Choroid plexus epithelial cell (primary cell): ENCODE measurements around the gene RPL38.
A peak's percentile ranks its signal among the peaks of the same experiment; 100 is the strongest.

Source experiments
- DNase-seq: peaks from one replicate; pipeline ENCODE4 v3.0.0-alpha.2; 2010; ENCODE audit warnings: low read depth
- H3K4me3 ChIP-seq: 2 replicates; pipeline ENCODE4 v1.5.1; 2011; ENCODE audit warnings: low read depth, mild to moderate bottlenecking, control low read depth, low read length, moderate library complexity
- TF ChIP-seq, protein P1 (sequence below): conservative IDR thresholded peaks from 2 replicates; pipeline ENCODE4 v1.5.1; 2011; ENCODE audit warnings: low read depth, mild to moderate bottlenecking, control low read depth, inconsistent platforms, low read length, moderate library complexity

Gene RPL38

DNA sequence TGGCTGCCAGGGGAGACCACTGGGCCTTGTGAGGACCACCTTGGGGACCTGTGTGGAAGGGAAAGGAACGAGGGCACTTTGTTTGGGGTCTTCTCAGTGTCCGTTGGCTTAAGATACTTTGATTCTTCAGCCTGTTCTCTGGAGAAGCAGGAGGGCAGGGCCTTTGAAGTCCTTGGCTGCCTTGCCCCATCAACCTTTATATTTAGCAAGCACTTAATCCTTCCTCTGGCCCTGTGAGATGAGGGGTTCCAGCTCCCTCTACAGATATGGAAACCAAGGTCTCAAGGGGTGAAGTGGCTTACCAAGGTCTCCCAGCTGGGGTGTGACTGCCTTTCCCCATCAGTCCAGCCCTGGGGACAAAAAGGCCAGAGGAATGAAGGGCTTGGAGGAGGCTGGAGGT lies 38.4 kb downstream of the RPL38 start:
- DNase-seq, result no peak
- H3K4me3 ChIP-seq, result no peak overlapping the region
- TF ChIP-seq, protein P1, sequence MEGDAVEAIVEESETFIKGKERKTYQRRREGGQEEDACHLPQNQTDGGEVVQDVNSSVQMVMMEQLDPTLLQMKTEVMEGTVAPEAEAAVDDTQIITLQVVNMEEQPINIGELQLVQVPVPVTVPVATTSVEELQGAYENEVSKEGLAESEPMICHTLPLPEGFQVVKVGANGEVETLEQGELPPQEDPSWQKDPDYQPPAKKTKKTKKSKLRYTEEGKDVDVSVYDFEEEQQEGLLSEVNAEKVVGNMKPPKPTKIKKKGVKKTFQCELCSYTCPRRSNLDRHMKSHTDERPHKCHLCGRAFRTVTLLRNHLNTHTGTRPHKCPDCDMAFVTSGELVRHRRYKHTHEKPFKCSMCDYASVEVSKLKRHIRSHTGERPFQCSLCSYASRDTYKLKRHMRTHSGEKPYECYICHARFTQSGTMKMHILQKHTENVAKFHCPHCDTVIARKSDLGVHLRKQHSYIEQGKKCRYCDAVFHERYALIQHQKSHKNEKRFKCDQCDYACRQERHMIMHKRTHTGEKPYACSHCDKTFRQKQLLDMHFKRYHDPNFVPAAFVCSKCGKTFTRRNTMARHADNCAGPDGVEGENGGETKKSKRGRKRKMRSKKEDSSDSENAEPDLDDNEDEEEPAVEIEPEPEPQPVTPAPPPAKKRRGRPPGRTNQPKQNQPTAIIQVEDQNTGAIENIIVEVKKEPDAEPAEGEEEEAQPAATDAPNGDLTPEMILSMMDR, result no peak

GRCh38 chr17:74243013-74243755 lies 39.7 kb downstream of the RPL38 start:
- TF ChIP-seq, protein P1, result no peak
- H3K4me3 ChIP-seq, result no peak overlapping the region
- no peak for DNase-seq

DNA sequence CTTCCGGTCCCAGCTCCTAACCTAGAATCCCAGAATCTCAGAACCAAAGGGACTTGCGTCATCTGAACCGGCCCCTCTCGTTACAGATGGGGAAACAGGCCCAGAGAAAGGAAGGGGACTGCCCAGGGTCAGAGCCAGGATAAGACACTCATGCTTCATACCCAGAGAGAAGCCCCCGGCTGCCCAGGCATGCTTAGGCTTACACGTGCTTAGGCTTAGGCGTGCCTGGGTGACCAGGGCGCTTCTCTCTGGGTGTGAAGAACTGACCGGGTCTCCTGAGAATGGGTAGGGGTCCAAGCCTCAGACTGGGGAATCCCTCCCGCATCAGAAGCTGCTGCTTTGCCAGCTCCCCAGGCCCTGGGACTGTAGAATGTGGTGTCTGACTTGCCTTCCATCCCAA lies 40.6 kb downstream of the RPL38 start:
- no peak overlapping the region for H3K4me3 ChIP-seq
- no peak for DNase-seq
- TF ChIP-seq, protein P1, result no peak

DNA sequence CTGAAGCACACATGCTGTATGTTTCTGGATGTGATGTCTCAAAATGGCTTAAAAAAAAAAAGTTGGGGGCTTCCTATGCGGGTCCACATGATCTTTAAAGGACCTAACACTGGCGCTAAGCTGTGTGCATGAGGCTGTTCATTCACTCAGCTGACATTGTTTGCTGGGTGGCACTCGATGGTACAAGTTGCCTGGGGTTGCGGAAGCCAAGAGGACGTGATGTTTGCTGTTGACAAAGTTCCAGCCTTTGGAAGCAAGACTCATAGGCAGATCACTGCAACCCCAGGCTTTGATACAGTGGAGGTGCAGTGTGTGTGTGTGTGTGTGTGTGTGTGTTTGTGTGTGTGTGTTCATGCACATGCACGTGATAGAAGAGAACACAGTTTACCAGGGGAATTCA lies 41.1 kb downstream of the RPL38 start:
- no peak for DNase-seq
- no peak overlapping the region for H3K4me3 ChIP-seq
- TF ChIP-seq, protein P1, result no peak

DNA sequence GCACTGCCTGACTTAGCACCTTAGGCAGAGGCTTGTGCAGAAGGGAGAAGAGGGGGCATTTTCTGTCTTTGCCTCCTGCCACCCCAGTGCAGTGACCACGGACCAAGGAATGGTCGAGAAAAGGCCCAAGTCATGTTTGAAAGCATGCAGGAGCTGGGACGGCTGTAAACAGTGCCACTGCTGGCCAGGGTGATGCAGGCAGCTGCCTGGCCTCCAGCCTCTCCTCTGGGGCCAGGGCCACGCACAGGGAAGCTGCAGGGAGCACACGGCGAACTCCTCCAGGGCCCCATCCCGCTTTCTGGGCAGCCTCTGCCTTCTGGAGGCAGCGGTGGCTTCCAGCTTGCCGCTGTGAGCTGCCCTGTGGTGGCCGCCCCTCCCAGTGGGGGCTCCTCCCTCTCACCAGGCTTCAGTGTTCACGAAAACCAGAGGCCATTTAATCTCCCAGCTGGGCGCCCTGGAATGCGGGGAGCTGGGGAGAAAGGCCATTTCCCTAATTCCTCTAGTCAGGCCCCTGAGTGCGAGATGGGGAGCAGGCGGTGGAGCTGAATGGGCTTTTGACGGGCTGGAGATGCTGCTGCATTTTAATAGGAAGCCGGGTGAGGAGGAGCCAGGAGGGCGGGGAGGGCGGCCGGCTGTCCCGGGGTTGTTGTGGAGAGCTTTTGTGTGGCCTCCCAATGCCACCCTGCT lies 41.8 kb downstream of the RPL38 start:
- DNase-seq, result peak; percentile 25
- H3K4me3 ChIP-seq, result no peak overlapping the region
- TF ChIP-seq, protein P1, result no peak

GRCh38 chr17:74245871-74246270 lies 42.4 kb downstream of the RPL38 start:
- H3K4me3 ChIP-seq, result no peak overlapping the region
- DNase-seq, result no peak
- TF ChIP-seq, protein P1, result no peak
